Activated CD8-positive, alpha-beta memory T cell treated with anti-CD3 and anti-CD28 coated beads for 36 hours (primary cell): Measurements from ENCODE around the gene GPC3. TPM values are rescaled to one million over a fixed set of nuclear protein-coding genes. Genes with fewer than 3 reads are reported as not detected.
"Not testable (repeated sequence)": the region's sequence is repeated elsewhere in the genome, so short reads cannot be mapped to it uniquely, and the experiment has no call there.

Source experiments
- CTCF ChIA-PET: fragments of 350-600 bp; sonication (Branson Sonifier 250); formaldehyde crosslinking; loops from one replicate; lab custom pipeline; 2021; ENCODE audit warnings: antibody characterized with exemption; lab: Charles Lee
- POLR2A ChIA-PET: fragments of 350-600 bp; sonication (Branson Sonifier 250); formaldehyde crosslinking; loops from one replicate; lab custom pipeline; 2021; ENCODE audit warnings: antibody characterized with exemption; lab: Charles Lee
- total RNA-seq, 2 experiments: library from RNA; stranded (reverse); gene quantifications; one replicate each; pipeline ENCODE4 v1.2.3, GENCODE V29; 2021

GPC3 gene
- total RNA-seq, 2 experiments from 2014 or later: not detected

DNA sequence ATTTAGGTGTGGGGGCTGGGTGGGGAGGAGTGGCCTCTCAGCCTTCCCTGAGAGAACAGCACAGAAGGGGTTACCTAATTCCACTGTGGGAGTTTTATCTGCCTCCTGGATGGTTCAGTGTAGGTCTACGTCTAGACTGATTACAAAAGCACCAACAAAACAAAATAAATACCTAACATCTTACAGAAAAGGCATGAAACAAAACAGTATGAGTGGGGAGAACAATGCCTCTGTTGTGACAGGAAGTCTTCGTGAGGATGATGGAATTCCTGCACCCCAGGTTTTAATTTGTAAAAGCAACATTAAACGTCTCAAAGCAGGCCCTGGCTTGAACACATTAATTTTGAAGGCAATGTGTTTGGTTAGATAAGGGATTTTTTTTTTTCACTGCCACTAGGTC lies 458.0 kb downstream of the GPC3 start:
- ChIA-PET POLR2A (no interaction called here), CTCF (no interaction called here)

DNA sequence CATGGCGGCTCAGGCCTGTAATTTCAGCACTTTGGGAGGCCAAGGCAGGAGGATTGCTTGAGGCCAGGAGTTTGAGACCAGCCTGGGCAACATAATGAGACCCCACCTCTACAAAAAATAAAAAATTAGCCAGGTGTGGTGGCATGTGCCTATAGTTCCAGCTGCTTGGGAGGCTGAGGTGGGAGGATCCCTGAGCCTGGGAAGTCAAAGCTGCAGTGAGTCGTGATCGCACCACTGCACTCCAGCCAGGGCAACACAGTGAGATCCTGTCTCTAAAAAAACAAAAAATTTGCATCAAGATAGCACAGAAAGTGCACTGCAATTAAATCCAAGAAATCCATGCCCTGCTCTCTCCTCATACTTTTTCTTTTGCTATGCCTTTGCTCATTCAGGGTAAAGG lies 458.6 kb downstream of the GPC3 start:
- POLR2A ChIA-PET, CTCF ChIA-PET: not testable (repeated sequence)

GRCh38 chrX:133523526-133523925 lies 461.9 kb downstream of the GPC3 start:
- POLR2A ChIA-PET: no interaction called here
- CTCF ChIA-PET: no interaction called here

- ChIA-PET POLR2A (no interaction called here), CTCF (no interaction called here)
Measured at GRCh38 chrX:133523081-133523487, 462.3 kb downstream of the GPC3 start.

DNA sequence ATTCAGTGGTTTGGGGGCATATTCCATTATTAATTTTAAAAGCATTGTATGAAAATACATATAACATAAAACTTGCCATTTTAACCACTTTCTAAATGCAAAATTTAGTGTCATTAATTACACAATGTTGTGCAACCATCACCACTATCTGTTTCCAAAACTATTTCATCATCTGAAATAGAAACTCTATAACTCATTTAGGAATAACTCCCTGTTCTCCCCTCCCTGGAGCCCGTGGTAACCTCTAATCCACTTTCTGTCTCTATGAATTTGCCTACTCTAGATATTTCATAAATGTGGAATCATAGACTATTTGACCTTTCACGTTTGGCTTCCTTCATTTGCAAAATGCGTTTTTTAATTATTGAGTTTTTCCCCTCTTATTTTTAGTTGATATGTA lies 468.7 kb downstream of the GPC3 start:
- CTCF ChIA-PET: no interaction called here
- POLR2A ChIA-PET: no interaction called here

DNA sequence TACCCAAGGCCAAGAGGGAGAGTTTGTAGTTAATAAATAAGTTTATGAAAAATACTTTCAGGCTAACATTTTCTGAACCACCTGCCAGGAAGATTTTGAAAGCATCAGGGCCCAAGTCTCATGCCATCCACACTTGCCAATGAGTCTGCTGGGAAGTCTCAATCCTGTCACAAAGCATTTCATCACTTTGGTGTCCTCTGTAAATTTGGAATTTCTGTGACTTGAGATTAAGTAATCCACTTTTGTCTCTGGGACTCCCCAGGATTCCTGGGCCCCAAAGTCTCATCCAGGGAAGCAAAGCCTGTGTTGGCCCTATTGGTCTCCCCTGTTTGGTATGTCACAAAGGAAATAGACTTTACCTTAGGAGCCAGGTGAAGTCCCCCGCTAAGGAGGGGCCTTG lies 470.9 kb downstream of the GPC3 start:
- POLR2A ChIA-PET: no interaction called here
- CTCF ChIA-PET: no interaction called here

- POLR2A ChIA-PET: no interaction called here
- CTCF ChIA-PET: no interaction called here
Measured at GRCh38 chrX:133513123-133513522, 472.3 kb downstream of the GPC3 start.

DNA sequence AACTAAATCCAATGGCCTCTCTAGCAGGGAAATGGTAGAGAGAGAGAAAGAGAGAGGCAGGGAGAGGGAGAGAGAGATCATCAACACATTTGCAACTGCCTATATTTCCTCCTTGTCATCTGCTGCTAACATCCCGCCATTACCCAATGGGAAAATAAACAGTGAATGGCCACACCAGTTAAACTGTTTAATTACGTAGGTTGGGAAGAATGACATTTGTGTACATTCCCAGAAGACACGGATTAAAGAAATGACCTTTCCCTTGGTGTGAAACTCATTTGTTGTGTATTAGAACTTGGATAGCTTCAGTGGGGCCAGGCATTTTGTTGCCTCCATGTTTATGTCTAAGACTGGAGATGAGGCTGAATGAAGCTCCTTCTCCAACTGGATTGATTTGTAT lies 474.4 kb downstream of the GPC3 start:
- POLR2A ChIA-PET: no interaction called here
- CTCF ChIA-PET: no interaction called here

- CTCF ChIA-PET: no interaction called here
- POLR2A ChIA-PET: no interaction called here
Measured at GRCh38 chrX:133497356-133497755, 488.0 kb downstream of the GPC3 start.

GRCh38 chrX:133495464-133496391 lies 489.7 kb downstream of the GPC3 start:
- ChIA-PET POLR2A (no interaction called here), CTCF (no interaction called here)

- CTCF ChIA-PET: no interaction called here
Measured at GRCh38 chrX:133493366-133493765, 492.0 kb downstream of the GPC3 start.

GRCh38 chrX:133490955-133491354 lies 494.4 kb downstream of the GPC3 start:
- ChIA-PET CTCF (no interaction called here), POLR2A (no interaction called here)

More at GRCh38 chrX:133493366-133493765, 492.0 kb downstream of the GPC3 start:
- POLR2A ChIA-PET: no interaction called here
